Kidney epithelial cell (primary cell): ENCODE data around the gene CIDEA. TPM values are rescaled to one million over a fixed set of nuclear protein-coding genes. Genes with fewer than 3 reads are reported as not detected.
A peak's percentile ranks its signal among the peaks of the same experiment; 100 is the strongest.

Source experiments
- DNase-seq: peaks from one replicate; pipeline ENCODE4 v3.0.0-alpha.2; 2010; ENCODE audit warnings: low read depth
- H3K27me3 ChIP-seq: 2 replicates; pipeline ENCODE4 v1.6.0; 2011; ENCODE audit warnings: low read length; ENCODE audit not compliant: control insufficient read depth, insufficient read depth
- H3K36me3 ChIP-seq: 2 replicates; pipeline ENCODE4 v1.5.1; 2011; ENCODE audit warnings: low read length; ENCODE audit not compliant: control insufficient read depth, insufficient read depth
- H3K4me3 ChIP-seq: 2 replicates; pipeline ENCODE4 v1.5.1; 2011; ENCODE audit warnings: low read depth, mild to moderate bottlenecking, control low read depth, low read length
- total RNA-seq: library from RNA; depleted of rRNA; stranded (reverse); fragments of >200 nt; gene quantifications from 2 replicates; pipeline ENCODE4 v1.2.3, GENCODE V29; 2015
- TF ChIP-seq, protein P1 (sequence below): IDR thresholded peaks from 2 replicates; pipeline ENCODE4 v1.5.1; 2011; ENCODE audit warnings: mild to moderate bottlenecking, moderate library complexity, low read length, control low read depth, inconsistent platforms; ENCODE audit not compliant: insufficient read depth, poor library complexity, severe bottlenecking

The CIDEA gene
- total RNA-seq, 1 donor from 2014 or later, result 7.1 TPM

DNA sequence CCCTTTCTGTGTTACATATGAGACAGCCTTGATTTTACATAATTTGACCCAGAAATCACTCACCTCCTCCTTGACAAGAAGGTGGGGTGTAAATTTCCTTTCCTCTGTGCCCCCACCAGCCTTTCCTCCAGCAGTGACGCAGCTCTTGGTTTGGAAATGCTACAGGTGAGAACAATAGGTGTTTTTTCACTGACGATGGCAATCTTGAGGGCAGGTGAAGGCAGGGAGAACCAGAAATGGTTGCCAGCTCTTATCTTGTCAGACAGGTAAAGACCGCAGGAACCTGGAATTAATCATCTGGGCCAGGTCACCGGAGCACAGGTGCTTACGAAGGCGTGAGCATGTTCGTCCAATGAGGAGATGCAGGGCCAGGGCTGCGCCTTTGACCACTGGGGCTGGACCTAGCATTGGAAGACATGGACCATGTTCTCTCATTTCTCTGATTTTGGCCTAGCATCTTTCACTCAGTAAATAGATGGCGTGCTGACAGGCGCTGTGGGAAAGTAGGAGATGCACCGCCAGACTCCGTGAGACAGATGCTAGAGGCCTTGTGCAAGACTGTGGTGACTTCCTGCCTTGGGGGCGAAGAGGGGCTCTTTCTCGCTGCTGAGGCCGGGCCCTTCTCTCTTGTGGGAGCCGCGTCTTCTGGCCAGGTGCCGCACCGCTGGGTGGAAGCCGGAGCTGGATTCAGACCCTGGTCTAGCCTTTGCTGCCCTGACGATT lies 4.0 kb downstream of the CIDEA start:
- no peak for DNase-seq

DNA sequence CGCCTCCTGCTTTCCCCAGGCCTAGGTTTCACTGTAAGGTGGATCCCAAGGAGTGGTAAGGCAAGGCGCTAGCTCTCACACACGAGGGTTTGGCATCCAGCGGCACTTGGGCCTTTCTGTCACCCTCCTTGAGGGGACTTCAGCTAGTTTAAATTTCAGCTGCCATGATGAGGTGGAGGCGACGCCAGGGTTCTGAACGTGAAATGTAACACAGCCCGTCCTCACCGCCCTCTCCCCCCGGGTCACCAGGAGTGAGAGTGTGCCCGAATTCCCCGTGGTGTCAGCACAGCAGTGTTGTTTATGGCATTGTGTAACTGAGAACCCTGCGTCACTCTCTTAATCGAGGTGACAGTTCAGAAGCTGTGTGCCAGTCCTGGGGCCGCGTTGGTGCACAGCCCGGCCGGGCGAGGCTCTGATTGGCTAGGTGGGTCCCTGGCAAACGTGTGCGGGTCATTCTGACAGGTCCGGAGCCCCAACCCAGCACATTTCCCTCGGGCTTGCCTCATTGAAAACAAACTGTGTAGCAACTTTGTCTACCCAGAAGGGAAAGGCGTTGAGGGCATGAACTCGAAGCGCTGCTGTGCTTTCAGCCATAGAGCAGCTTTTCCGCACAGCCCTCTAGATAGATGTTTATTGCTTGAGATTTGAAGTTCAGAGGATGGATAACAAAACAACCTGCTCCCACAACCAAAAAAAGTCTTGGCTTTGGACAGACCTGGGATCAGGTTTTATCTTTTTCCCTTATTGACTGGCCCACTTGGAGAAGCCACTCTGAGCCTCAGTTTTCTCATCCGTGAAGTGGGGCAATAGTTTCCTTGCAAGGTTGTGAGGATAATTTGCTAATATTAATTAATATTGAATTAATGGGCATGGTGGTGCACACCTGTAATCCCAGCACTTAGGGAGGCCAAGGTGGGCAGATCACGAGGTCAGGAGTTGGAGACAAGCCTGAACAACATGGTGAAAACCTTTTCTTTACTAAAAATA lies 4.9 kb downstream of the CIDEA start:
- Histone ChIP-seq H3K36me3 (no peaks in the 10 kb centered on the region), H3K27me3 (peaks cover 9% of the 10 kb centered on the region), H3K4me3 (no peak overlapping the region)
- TF ChIP-seq, protein P1, sequence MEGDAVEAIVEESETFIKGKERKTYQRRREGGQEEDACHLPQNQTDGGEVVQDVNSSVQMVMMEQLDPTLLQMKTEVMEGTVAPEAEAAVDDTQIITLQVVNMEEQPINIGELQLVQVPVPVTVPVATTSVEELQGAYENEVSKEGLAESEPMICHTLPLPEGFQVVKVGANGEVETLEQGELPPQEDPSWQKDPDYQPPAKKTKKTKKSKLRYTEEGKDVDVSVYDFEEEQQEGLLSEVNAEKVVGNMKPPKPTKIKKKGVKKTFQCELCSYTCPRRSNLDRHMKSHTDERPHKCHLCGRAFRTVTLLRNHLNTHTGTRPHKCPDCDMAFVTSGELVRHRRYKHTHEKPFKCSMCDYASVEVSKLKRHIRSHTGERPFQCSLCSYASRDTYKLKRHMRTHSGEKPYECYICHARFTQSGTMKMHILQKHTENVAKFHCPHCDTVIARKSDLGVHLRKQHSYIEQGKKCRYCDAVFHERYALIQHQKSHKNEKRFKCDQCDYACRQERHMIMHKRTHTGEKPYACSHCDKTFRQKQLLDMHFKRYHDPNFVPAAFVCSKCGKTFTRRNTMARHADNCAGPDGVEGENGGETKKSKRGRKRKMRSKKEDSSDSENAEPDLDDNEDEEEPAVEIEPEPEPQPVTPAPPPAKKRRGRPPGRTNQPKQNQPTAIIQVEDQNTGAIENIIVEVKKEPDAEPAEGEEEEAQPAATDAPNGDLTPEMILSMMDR, result no peak
- DNase-seq, result no peak

More for the DNA sequence above, 4.0 kb downstream of the CIDEA start:
- Histone ChIP-seq H3K36me3 (no peaks in the 10 kb centered on the region), H3K4me3 (no peak overlapping the region), H3K27me3 (peaks cover 18% of the 10 kb centered on the region)
- TF ChIP-seq, protein P1, result no peak

DNA sequence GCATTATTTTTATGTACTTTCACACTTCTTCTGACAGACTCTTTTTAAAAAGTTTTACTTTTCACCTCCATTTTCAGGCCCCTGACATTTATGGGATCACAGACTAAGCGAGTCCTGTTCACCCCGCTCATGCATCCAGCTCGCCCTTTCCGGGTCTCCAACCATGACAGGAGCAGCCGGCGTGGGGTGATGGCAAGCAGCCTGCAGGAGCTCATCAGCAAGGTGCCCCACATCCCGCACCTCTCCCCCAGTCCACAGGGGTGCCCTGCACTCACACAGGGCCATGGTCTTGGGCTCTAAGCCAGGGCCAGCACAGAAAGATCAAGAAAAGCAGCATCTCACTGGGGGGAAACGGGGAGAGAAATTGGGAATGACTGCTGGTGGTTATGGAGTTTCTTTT lies 8.6 kb downstream of the CIDEA start:
- no peak for DNase-seq
- Histone ChIP-seq H3K36me3 (no peaks in the 10 kb centered on the region), H3K27me3 (no peaks in the 10 kb centered on the region), H3K4me3 (no peak overlapping the region)
- TF ChIP-seq, protein P1, result no peak

DNA sequence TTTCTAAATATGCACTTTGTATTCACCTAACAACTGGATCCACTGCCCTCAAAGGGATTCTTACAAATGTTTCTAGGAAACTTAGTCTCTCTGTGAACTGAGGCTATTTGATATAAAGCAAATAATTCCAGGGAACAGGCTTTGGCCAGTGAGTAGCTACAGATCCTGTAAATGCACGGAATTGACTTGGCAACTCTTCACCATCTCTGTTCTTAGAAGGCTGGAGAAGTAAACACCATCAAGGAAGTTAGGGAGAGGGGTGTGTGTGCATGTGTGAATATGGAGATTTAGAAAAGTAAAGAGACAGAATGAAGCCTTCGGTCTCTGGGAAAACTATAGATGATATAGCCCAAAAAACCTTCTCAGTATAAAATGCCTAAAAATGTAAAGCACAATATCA lies 10.7 kb downstream of the CIDEA start:
- no peak for DNase-seq
- H3K36me3 ChIP-seq, result no peaks in the 10 kb centered on the region
- H3K27me3 ChIP-seq, result no peaks in the 10 kb centered on the region
- H3K4me3 ChIP-seq, result no peak overlapping the region
- TF ChIP-seq, protein P1, result no peak

DNA sequence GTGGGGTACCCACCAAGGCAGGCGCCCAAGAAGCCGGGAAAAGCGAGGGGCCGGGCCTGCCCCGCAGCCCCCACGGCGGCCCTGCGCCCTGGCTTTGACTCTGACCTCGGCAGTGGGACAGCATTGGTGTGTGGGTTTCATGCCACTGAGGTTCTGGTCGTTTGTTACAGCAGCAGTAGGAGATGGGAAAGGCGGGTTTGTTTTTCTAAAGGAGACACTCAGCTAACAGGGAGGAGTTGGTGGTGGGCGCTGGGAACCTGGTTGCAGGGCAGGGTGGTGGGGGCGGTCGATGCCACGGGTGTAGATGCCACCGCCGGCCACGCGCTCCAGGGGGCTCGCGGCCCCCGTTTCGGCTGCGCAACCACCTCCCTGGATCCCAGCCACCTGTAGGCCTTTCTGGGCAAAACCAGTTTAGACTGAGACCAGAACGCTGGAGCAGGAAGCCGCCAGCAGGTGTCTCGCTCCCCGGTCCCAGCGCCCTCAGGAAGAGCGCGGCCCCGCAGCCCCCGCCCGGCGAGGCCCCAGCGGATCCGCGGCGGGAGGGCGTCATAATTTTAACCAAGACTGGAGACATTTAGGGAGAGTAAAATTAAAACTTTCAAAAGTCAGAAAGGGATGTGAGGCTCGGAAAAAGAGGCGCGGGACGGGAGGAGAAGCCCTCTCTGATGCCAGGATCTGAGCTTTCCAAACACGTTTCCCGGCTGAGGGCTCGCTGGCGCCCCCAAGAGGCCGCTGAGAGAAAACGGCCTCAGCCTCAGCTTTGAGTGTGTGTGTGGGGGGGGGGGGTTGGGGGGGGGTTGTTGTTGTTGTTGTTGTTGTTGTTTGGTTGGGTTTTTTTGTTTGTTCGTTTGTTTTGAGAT lies 17.4 kb downstream of the CIDEA start:
- no peak for DNase-seq
- H3K4me3 ChIP-seq, result peak overlapping the region; percentile 38

More for the DNA sequence above, 17.4 kb downstream of the CIDEA start:
- TF ChIP-seq, protein P1, result peak; percentile 71
- no peaks in the 10 kb centered on the region for H3K36me3 ChIP-seq
- no peaks in the 10 kb centered on the region for H3K27me3 ChIP-seq
